H9 (cell line): ENCODE results near the gene DLG1. TPM values are rescaled to one million over a fixed set of nuclear protein-coding genes. Genes with fewer than 3 reads are reported as not detected.

Experiments
- DNase-seq: peaks from one replicate; pipeline ENCODE4 v3.0.0-alpha.2; 2017
- H2AFZ ChIP-seq: one replicate; pipeline ENCODE4 v1.6.1; 2013; ENCODE audit warnings: mild to moderate bottlenecking, low read length, control low read depth, moderate library complexity
- H2AK5ac ChIP-seq: 2 replicates; pipeline ENCODE4 v1.6.1; 2013; ENCODE audit warnings: low read length, control low read depth, mixed read lengths; ENCODE audit not compliant: insufficient read length
- H2BK120ac ChIP-seq: one replicate; pipeline ENCODE4 v1.6.1; 2013; ENCODE audit warnings: low read depth, mild to moderate bottlenecking, low read length, control low read depth, inconsistent platforms; ENCODE audit not compliant: poor library complexity, severe bottlenecking
- H2BK12ac ChIP-seq: 2 replicates; pipeline ENCODE4 v1.6.1; 2013; ENCODE audit warnings: low read length, control low read depth, mixed read lengths, low read depth; ENCODE audit not compliant: insufficient read length
- H2BK15ac ChIP-seq: 2 replicates; pipeline ENCODE4 v1.6.1; 2013; ENCODE audit warnings: low read depth, low read length, control low read depth
- H2BK20ac ChIP-seq: one replicate; pipeline ENCODE4 v1.6.1; 2013; ENCODE audit warnings: low read depth, mild to moderate bottlenecking, low read length, control low read depth, inconsistent platforms; ENCODE audit not compliant: poor library complexity, severe bottlenecking
- H2BK5ac ChIP-seq: 2 replicates; pipeline ENCODE4 v1.6.1; 2013; ENCODE audit warnings: low read length, control low read depth, mixed read lengths; ENCODE audit not compliant: insufficient read length
- H3K14ac ChIP-seq: 2 replicates; pipeline ENCODE4 v1.6.1; 2013; ENCODE audit warnings: low read length, control low read depth; ENCODE audit not compliant: insufficient read depth
- H3K18ac ChIP-seq: 2 replicates; pipeline ENCODE4 v1.6.1; 2013; ENCODE audit warnings: low read depth, mild to moderate bottlenecking, mixed read lengths, low read length, control low read depth; ENCODE audit not compliant: insufficient read length
- H3K23ac ChIP-seq: 2 replicates; pipeline ENCODE4 v1.6.1; 2013; ENCODE audit warnings: low read length, control low read depth, mixed read lengths, low read depth; ENCODE audit not compliant: insufficient read length
- H3K23me2 ChIP-seq: 2 replicates; pipeline ENCODE4 v1.6.1; 2013; ENCODE audit warnings: low read depth, mild to moderate bottlenecking, mixed read lengths, low read length, control low read depth; ENCODE audit not compliant: insufficient read length, poor library complexity, severe bottlenecking
- H3K27ac ChIP-seq: 2 replicates; pipeline ENCODE4 v1.5.1; 2013; ENCODE audit warnings: low read length, control low read depth, mixed read lengths, low read depth; ENCODE audit not compliant: insufficient read length
- H3K27me3 ChIP-seq: 2 replicates; pipeline ENCODE4 v1.6.1; 2013; ENCODE audit warnings: low read length, control low read depth, inconsistent platforms; ENCODE audit not compliant: insufficient read depth
- H3K4ac ChIP-seq: 2 replicates; pipeline ENCODE4 v1.6.1; 2013; ENCODE audit warnings: low read depth, mild to moderate bottlenecking, control low read depth, inconsistent platforms, low read length, moderate library complexity
- H3K4me1 ChIP-seq: 2 replicates; pipeline ENCODE4 v1.6.1; 2013; ENCODE audit warnings: low read length, control low read depth, inconsistent platforms; ENCODE audit not compliant: insufficient read depth
- H3K4me2 ChIP-seq: 2 replicates; pipeline ENCODE4 v1.6.1; 2013; ENCODE audit warnings: low read length, control low read depth, mixed read lengths; ENCODE audit not compliant: insufficient read length, insufficient read depth
- H3K56ac ChIP-seq: 2 replicates; pipeline ENCODE4 v1.6.1; 2013; ENCODE audit warnings: low read depth, mild to moderate bottlenecking, mixed read lengths, low read length, control low read depth; ENCODE audit not compliant: insufficient read length
- H3K79me1 ChIP-seq: 2 replicates; pipeline ENCODE4 v1.6.1; 2013; ENCODE audit warnings: low read depth, mild to moderate bottlenecking, moderate library complexity, low read length, control low read depth, inconsistent platforms; ENCODE audit not compliant: insufficient read depth, poor library complexity, severe bottlenecking
- H3K79me2 ChIP-seq: 2 replicates; pipeline ENCODE4 v1.6.1; 2013; ENCODE audit warnings: low read length, control low read depth, inconsistent platforms; ENCODE audit not compliant: insufficient read depth
- H3K9ac ChIP-seq: 2 replicates; pipeline ENCODE4 v1.6.1; 2013; ENCODE audit warnings: low read length, control low read depth, mixed read lengths; ENCODE audit not compliant: insufficient read length; ENCODE audit errors: extremely low read depth
- H3K9me3 ChIP-seq: one replicate; pipeline ENCODE4 v1.6.1; 2013; ENCODE audit warnings: low read depth, low read length, inconsistent platforms; ENCODE audit not compliant: control insufficient read depth
- H3T11ph ChIP-seq: one replicate; pipeline ENCODE4 v1.6.1; 2013; ENCODE audit warnings: mild to moderate bottlenecking, low read length, control low read depth, inconsistent platforms
- H4K20me1 ChIP-seq: one replicate; pipeline ENCODE4 v1.6.1; 2013; ENCODE audit not compliant: control insufficient read depth, insufficient read length, insufficient read depth
- H4K5ac ChIP-seq: 2 replicates; pipeline ENCODE4 v1.6.1; 2013; ENCODE audit warnings: low read depth, mild to moderate bottlenecking, mixed read lengths, low read length, control low read depth; ENCODE audit not compliant: insufficient read length
- H4K8ac ChIP-seq: replicated peaks from 2 replicates; pipeline ENCODE4 v1.6.1; 2013; ENCODE audit warnings: low read length, control low read depth, mixed read lengths, low read depth; ENCODE audit not compliant: insufficient read length
- H4K91ac ChIP-seq: 2 replicates; pipeline ENCODE4 v1.6.1; 2013; ENCODE audit warnings: low read depth, mild to moderate bottlenecking, moderate library complexity, mixed read lengths, low read length, control low read depth; ENCODE audit not compliant: insufficient read length
- H3K27ac Mint-ChIP-seq, 3 experiments: 2 replicates in 2 of 3; 3 replicates in 1 of 3; pipeline ENCODE4 v1.8.0; 2020 to 2021; ENCODE audit warnings: mixed read lengths in 3 of 3, mild to moderate bottlenecking in 1 of 3, moderate library complexity in 1 of 3
- H3K27me3 Mint-ChIP-seq: 2 replicates; pipeline ENCODE4 v1.8.0; 2021; ENCODE audit warnings: low read depth, mild to moderate bottlenecking, moderate library complexity, mixed read lengths
- H3K36me3 Mint-ChIP-seq, 3 experiments: 2 replicates in 2 of 3; 3 replicates in 1 of 3; pipeline ENCODE4 v1.8.0; 2020 to 2021; ENCODE audit warnings: low read depth in 3 of 3, mixed read lengths in 3 of 3; ENCODE audit not compliant: insufficient read depth in 1 of 3
- H3K4me1 Mint-ChIP-seq, 2 experiments: 2 replicates each; pipeline ENCODE4 v1.8.0; 2020; ENCODE audit warnings: mixed read lengths in 2 of 2
- H3K4me3 Mint-ChIP-seq, 2 experiments: 2 replicates in 1 of 2; 3 replicates in 1 of 2; pipeline ENCODE4 v1.8.0; 2020 to 2021; ENCODE audit warnings: mild to moderate bottlenecking in 2 of 2, mixed read lengths in 2 of 2, moderate library complexity in 1 of 2
- H3K9me3 Mint-ChIP-seq, 2 experiments: 2 replicates in 1 of 2; 3 replicates in 1 of 2; pipeline ENCODE4 v1.8.0; 2020; ENCODE audit warnings: mild to moderate bottlenecking in 2 of 2, mixed read lengths in 2 of 2, moderate library complexity in 1 of 2
- CTCF ChIP-seq: fragments of 200-600 bp; sonication (generic); conservative IDR thresholded peaks from 3 replicates; pipeline ENCODE4 v1.8.0; 2021; ENCODE audit warnings: antibody characterized with exemption, mild to moderate bottlenecking
- WGBS: extraction: QIAGEN DNeasy Blood & Tissue Kit; methylation state at CpG from one replicate; pipeline ENCODE4 v1.1.7; 2013; ENCODE audit warnings: missing lambda C conversion rate, low lambda C conversion rate, mixed read lengths; ENCODE audit not compliant: insufficient read length; ENCODE audit errors: extremely low coverage; 5-methylcytosine and 5-hydroxymethylcytosine counted together
- total RNA-seq: library from RNA; stranded (reverse); gene quantifications from 2 replicates; pipeline ENCODE4 v1.2.1, GENCODE V29; 2021

DLG1 gene
- total RNA-seq, 1 experiment from 2014 or later, result 84.1 TPM

GRCh38 chr3:197117114-197117513 lies 181.3 kb downstream of the DLG1 start:
- Histone ChIP-seq H2BK12ac (no peak overlapping the region), H2BK120ac (no peak overlapping the region), H2BK20ac (no peak overlapping the region), H3K27me3 (no peaks in the 10 kb centered on the region), H3K4ac (no peak overlapping the region), H2AFZ (no peak overlapping the region), H3K79me2 (no peaks in the 10 kb centered on the region), H3K14ac (no peak overlapping the region), H4K8ac (no peak overlapping the region), H3K9me3 (no peaks in the 10 kb centered on the region), H3K4me1 (no peaks in the 10 kb centered on the region), H3K79me1 (no peaks in the 10 kb centered on the region), H2BK15ac (no peak overlapping the region), H3K27ac (no peak overlapping the region), H3K23me2 (no peaks in the 10 kb centered on the region), H3K9ac (no peak overlapping the region), H3K18ac (no peak overlapping the region), H3K23ac (no peak overlapping the region), H3K56ac (no peak overlapping the region), H4K5ac (no peak overlapping the region), H2BK5ac (no peak overlapping the region), H3T11ph (no peak overlapping the region), H3K4me2 (no peak overlapping the region), H4K91ac (no peak overlapping the region), H4K20me1 (no peaks in the 10 kb centered on the region), H2AK5ac (no peak overlapping the region)
- TF ChIP-seq CTCF, result no peak
- H3K27me3 Mint-ChIP-seq, result no peaks in the 10 kb centered on the region
- H3K4me3 Mint-ChIP-seq, result no peak overlapping the region
- peaks cover 4 to 28% (median 15%) of the 10 kb centered on the region in 3 experiments; a peak in 5 of 7 replicates for H3K36me3 Mint-ChIP-seq
- H3K9me3 Mint-ChIP-seq, result no peaks in the 10 kb centered on the region
- DNase-seq, result no peak
- peak overlapping the region in 2 of 3 experiments; percentile 13 to 68; a peak in 2 of 7 replicates for H3K27ac Mint-ChIP-seq
- peaks cover 2 to 6% of the 10 kb centered on the region in 2 experiments; a peak in 2 of 4 replicates for H3K4me1 Mint-ChIP-seq
- no CpG with 5 or more reads among the region's 2 CpGs for WGBS
